GM23248 (cell line): ENCODE data around the gene HIVEP3.

Source experiments
- EZH2 ChIP-seq: fragments of 200-600 bp; sonication (generic); IDR thresholded peaks from 2 replicates; pipeline ENCODE4 v1.6.1; 2018; ENCODE audit warnings: antibody characterized with exemption, mild to moderate bottlenecking; ENCODE audit not compliant: insufficient read depth, poor library complexity, severe bottlenecking
- EZH2phosphoT487 ChIP-seq: fragments of 200-600 bp; sonication (generic); IDR thresholded peaks from 2 replicates; pipeline ENCODE4 v1.6.1; 2018; ENCODE audit warnings: antibody characterized with exemption, moderate library complexity, mild to moderate bottlenecking, low read depth; ENCODE audit not compliant: insufficient read depth

DNA sequence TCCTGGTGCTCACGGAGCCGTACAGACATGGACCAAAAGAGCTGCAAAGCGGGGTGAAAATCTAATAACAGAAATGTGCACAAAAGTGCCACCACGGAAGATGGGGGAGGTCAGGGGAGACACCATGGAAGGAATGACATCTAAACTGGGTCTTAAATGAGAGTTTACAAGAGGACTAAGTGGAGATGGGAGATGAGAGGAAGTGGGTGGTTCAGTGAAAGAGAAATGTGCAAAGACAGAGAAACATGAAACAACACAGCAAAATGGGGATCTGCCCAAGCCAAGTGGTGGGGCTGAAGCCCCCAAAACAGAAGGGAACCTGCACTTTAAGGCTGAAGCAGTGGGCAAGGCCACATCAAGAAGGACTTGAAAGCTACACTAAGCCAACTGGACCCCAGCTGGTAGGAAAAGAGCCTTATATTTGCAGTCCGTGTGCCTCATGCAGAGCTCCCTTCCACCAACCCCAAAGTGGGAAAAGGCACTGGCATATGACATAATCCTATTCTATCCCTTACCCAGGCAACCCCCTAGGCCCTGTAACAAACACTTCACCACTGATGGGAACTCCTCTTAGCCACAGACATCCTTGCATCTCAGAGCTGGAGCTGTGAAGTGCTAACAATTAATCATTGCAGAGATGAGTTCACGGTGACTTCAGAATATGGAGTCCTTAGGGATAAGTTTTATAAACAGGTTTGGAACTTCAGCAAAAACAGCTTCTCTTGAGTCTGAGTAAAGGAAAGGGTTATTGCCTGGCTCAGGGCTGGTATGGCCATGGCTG lies 235.7 kb downstream of the HIVEP3 start:
- TF ChIP-seq EZH2 (no peak), EZH2phosphoT487 (no peak)
